Measurements from ENCODE around the gene HRCT1.

DNA sequence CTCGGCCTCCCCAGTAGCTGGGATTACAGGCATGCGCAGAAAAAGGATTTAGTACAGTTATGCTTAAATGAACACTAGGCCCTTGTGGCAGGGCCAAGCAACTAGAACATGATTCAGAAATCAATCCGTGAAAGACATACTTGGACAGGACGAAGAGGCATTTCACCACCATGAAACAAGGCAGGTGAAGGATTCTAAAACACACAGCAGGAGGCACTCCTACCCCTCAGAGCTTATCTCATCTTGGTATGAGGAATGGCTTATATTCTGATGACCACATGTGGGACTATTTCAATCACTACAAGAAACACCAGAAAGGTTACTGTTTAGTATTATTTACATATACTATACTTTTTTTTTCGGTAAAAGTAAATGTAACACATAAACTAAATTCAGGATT lies 36.3 kb downstream of the HRCT1 start:
- TF ChIP-seq, protein P1, sequence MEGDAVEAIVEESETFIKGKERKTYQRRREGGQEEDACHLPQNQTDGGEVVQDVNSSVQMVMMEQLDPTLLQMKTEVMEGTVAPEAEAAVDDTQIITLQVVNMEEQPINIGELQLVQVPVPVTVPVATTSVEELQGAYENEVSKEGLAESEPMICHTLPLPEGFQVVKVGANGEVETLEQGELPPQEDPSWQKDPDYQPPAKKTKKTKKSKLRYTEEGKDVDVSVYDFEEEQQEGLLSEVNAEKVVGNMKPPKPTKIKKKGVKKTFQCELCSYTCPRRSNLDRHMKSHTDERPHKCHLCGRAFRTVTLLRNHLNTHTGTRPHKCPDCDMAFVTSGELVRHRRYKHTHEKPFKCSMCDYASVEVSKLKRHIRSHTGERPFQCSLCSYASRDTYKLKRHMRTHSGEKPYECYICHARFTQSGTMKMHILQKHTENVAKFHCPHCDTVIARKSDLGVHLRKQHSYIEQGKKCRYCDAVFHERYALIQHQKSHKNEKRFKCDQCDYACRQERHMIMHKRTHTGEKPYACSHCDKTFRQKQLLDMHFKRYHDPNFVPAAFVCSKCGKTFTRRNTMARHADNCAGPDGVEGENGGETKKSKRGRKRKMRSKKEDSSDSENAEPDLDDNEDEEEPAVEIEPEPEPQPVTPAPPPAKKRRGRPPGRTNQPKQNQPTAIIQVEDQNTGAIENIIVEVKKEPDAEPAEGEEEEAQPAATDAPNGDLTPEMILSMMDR (conservative IDR thresholded peaks at IDR 0.05): no peak
- no peak for TF ChIP-seq EZH2 (IDR thresholded peaks at IDR 0.05; ENCODE audit: low read depth)

Measured in PC-9 (cell line).